GM12874 (cell line): Measurements from ENCODE around the gene PGD.

Experiments used
- CTCF ChIP-seq: IDR thresholded peaks from 2 replicates; pipeline ENCODE4 v1.5.1; 2011; ENCODE audit warnings: low read depth, mild to moderate bottlenecking, control low read depth, low read length, moderate library complexity; ENCODE audit not compliant: insufficient read depth

PGD gene

GRCh38 chr1:10377365-10378029, 21.4 kb upstream of the PGD start:
- peak; percentile 63 for TF ChIP-seq CTCF

GRCh38 chr1:10378081-10378841, 20.6 kb upstream of the PGD start:
- TF ChIP-seq CTCF = no peak

- no peak for TF ChIP-seq CTCF
Observed at GRCh38 chr1:10379101-10379620, 19.7 kb upstream of the PGD start.

GRCh38 chr1:10379676-10380075, 19.2 kb upstream of the PGD start:
- no peak for TF ChIP-seq CTCF

- no peak for TF ChIP-seq CTCF
Observed at GRCh38 chr1:10380594-10381275, 18.1 kb upstream of the PGD start.

- TF ChIP-seq CTCF = no peak
Observed at GRCh38 chr1:10383630-10384029, 15.2 kb upstream of the PGD start.

- no peak for TF ChIP-seq CTCF
Observed at GRCh38 chr1:10384219-10384618, 14.6 kb upstream of the PGD start.
